ENCODE results near the gene ETF1. TPM values are rescaled to one million over a fixed set of nuclear protein-coding genes. Genes with fewer than 3 reads are reported as not detected.

The ETF1 gene
- 10 to 100 TPM; 64.2 to 92.2 (median 81.3) TPM for total RNA-seq

- TF ChIP-seq CTCF (IDR thresholded peaks at IDR 0.05) (no peak), POLR2A (IDR thresholded peaks at IDR 0.05) (peak in 1 of 2 donors; percentile 96)
- H3K4me3 ChIP-seq (ENCODE audit: low read depth, poor library complexity, severe bottlenecking): peak within 1 kb of the TSS; percentile 97
- peak; percentile 100 for DNase-seq (ENCODE audit: low spot score in 2 of 2)
- 0 to 1% methylated on average over 61 to 63 of the region's 70 CpGs for WGBS, 2 donors
- intact Hi-C loops (cut with DNase I; ENCODE audit: low total_unique reads): loop anchor here (10.0 kb wide), 1 partner anchor 78 kb away; the partner anchor contains the start of gene EGR1
Observed at GRCh38 chr5:138542956-138543729, at the start of gene ETF1. TSS of gene ETF1 (minus strand) at chr5:138543236. CDS start at chr5:138542918, 318 bp downstream.

GRCh38 chr5:138588013-138588788 lies 45.2 kb upstream of the ETF1 start:
- intact Hi-C loops (cut with DNase I; ENCODE audit: low total_unique reads): loop anchor here (10.0 kb wide), 1 partner anchor 667 kb away; no protein-coding TSS in a partner anchor
- no peak overlapping the region for H3K4me3 ChIP-seq (ENCODE audit: low read depth, poor library complexity, severe bottlenecking)
- TF ChIP-seq POLR2A (IDR thresholded peaks at IDR 0.05) (no peak), CTCF (IDR thresholded peaks at IDR 0.05) (no peak)
- no peak for DNase-seq (ENCODE audit: low spot score in 2 of 2)
- 63 to 73% methylated on average over 2 of the region's 2 CpGs for WGBS, 2 donors

- no peak overlapping the region for H3K4me3 ChIP-seq (ENCODE audit: low read depth, poor library complexity, severe bottlenecking)
- no peak for DNase-seq (ENCODE audit: low spot score in 2 of 2)
- no peak for TF ChIP-seq CTCF (IDR thresholded peaks at IDR 0.05)
- no peak for TF ChIP-seq POLR2A (IDR thresholded peaks at IDR 0.05)
- intact Hi-C loops (cut with DNase I; ENCODE audit: low total_unique reads): loop anchor here (10.0 kb wide), 1 partner anchor 670 kb away; no protein-coding TSS in a partner anchor
Observed at GRCh38 chr5:138585157-138585556, 42.1 kb upstream of the ETF1 start.

GRCh38 chr5:138583984-138584637 lies 41.1 kb upstream of the ETF1 start:
- no peak for DNase-seq (ENCODE audit: low spot score in 2 of 2)
- H3K4me3 ChIP-seq (ENCODE audit: low read depth, poor library complexity, severe bottlenecking): no peak overlapping the region
- intact Hi-C loops (cut with DNase I; ENCODE audit: low total_unique reads): loop anchor here (10.0 kb wide), 1 partner anchor 671 kb away; no protein-coding TSS in a partner anchor
- TF ChIP-seq POLR2A (IDR thresholded peaks at IDR 0.05) (no peak), CTCF (IDR thresholded peaks at IDR 0.05) (no peak)
- 86% methylated on average over 8 of the region's 8 CpGs for WGBS, 2 donors

- TF ChIP-seq CTCF (IDR thresholded peaks at IDR 0.05) (no peak), POLR2A (IDR thresholded peaks at IDR 0.05) (no peak)
- H3K4me3 ChIP-seq (ENCODE audit: low read depth, poor library complexity, severe bottlenecking): no peak overlapping the region
- WGBS, 2 donors: 81 to 85% methylated on average over 3 of the region's 3 CpGs
- DNase-seq (ENCODE audit: low spot score in 2 of 2): no peak
- intact Hi-C loops (cut with DNase I; ENCODE audit: low total_unique reads): loop anchor here (10.0 kb wide), 1 partner anchor 672 kb away; no protein-coding TSS in a partner anchor
Observed at GRCh38 chr5:138582959-138583358, 39.9 kb upstream of the ETF1 start.
